ENCODE measurements around the gene TOP3A. TPM values are rescaled to one million over a fixed set of nuclear protein-coding genes. Genes with fewer than 3 reads are reported as not detected.

TOP3A gene
- total RNA-seq, 1 donor from 2014 or later: 49.2 TPM

DNA sequence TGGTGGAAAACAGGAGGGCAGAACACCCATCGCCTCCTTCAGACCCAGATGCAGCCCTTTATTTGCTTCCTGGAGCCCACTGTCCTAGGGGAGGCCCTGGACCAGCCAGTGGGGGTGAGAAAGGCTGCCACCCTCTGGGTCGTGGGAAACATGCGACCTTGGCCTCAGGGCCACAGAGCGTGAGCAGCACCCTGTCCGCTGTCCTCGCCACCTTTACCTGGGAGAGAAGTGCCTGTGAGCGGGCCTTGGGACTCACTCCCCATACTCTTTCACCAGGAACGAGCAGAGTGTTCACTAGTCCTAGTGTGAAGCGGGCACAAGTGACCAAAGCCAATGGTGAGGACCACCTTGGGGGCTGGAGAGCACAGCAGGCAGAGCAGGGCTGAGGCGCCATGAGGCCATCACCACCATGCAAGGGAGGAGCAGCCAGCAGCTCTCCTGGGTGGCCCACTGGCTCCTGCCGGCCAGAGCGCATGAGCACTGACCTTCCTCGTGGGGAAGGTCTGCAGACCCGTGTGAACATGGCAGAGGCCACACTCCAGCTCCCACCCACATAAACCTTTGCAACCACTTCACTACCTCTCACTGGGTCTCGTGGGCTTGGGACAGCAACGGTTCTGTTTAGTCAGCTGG lies 8.8 kb upstream of the TOP3A start:
- TF ChIP-seq, protein P1, sequence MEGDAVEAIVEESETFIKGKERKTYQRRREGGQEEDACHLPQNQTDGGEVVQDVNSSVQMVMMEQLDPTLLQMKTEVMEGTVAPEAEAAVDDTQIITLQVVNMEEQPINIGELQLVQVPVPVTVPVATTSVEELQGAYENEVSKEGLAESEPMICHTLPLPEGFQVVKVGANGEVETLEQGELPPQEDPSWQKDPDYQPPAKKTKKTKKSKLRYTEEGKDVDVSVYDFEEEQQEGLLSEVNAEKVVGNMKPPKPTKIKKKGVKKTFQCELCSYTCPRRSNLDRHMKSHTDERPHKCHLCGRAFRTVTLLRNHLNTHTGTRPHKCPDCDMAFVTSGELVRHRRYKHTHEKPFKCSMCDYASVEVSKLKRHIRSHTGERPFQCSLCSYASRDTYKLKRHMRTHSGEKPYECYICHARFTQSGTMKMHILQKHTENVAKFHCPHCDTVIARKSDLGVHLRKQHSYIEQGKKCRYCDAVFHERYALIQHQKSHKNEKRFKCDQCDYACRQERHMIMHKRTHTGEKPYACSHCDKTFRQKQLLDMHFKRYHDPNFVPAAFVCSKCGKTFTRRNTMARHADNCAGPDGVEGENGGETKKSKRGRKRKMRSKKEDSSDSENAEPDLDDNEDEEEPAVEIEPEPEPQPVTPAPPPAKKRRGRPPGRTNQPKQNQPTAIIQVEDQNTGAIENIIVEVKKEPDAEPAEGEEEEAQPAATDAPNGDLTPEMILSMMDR (IDR thresholded peaks at IDR 0.05): no peak
- TF ChIP-seq EZH2 (IDR thresholded peaks at IDR 0.05): no peak
- no peak for TF ChIP-seq EZH2phosphoT487 (IDR thresholded peaks at IDR 0.05)
- Histone ChIP-seq H2AFZ (replicated peaks) (no peak overlapping the region), H3K4me2 (no peak overlapping the region), H3K4me1 (no peaks in the 10 kb centered on the region), H3K27ac (no peak overlapping the region), H3K4me3 (no peak overlapping the region), H3K27me3 (no peaks in the 10 kb centered on the region), H3K79me2 (ENCODE audit: low read depth) (peaks cover 12% of the 10 kb centered on the region), H3K36me3 (no peaks in the 10 kb centered on the region), H3F3A (ENCODE audit: low read depth) (no peaks in the 10 kb centered on the region), H3K9me3 (ENCODE audit: low read depth) (no peaks in the 10 kb centered on the region), H3K9ac (no peak overlapping the region), H4K20me1 (ENCODE audit: low read depth) (peaks cover 24% of the 10 kb centered on the region)
- no peaks in the 10 kb centered on the region for H3K9me3 Mint-ChIP-seq
- H3K27me3 Mint-ChIP-seq (ENCODE audit: insufficient read depth, low read depth): no peaks in the 10 kb centered on the region
- H3K27ac Mint-ChIP-seq: no peak overlapping the region
- peaks cover 12% of the 10 kb centered on the region for H3K4me1 Mint-ChIP-seq
- no peak overlapping the region for H3K4me3 Mint-ChIP-seq
- DNase-seq (ENCODE audit: low spot score): no peak
- H3K36me3 Mint-ChIP-seq: peaks cover 5% of the 10 kb centered on the region

DNA sequence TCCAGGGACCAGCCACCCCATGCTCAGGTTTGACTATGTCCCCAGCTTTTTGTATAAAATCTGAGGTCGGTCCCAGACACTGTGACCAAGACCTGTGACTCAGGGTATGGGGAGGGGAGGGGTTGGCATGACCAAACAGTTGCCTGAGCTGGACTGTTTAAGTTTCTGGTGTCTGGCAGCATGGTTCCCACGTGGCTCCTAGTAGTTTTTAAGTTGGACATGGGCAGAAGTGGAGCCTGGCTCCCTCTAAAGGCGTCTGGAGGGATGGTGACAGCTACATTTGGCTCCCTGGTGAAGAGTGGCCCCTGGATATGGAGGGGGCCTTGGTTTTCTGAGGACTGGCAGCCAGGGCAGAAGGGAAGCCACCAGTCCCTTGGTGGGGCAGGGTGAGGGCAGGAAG lies 8.2 kb upstream of the TOP3A start:
- H3K27me3 Mint-ChIP-seq (ENCODE audit: insufficient read depth, low read depth): no peaks in the 10 kb centered on the region
- H3F3A ChIP-seq (ENCODE audit: low read depth): no peaks in the 10 kb centered on the region
- H3K4me1 Mint-ChIP-seq: peaks cover 14% of the 10 kb centered on the region
- no peak overlapping the region for H3K27ac ChIP-seq
- H4K20me1 ChIP-seq (ENCODE audit: low read depth): peaks cover 24% of the 10 kb centered on the region
- DNase-seq (ENCODE audit: low spot score): no peak
- H3K4me3 ChIP-seq: no peak overlapping the region
- no peak overlapping the region for H2AFZ ChIP-seq (replicated peaks)
- H3K4me2 ChIP-seq: no peak overlapping the region
- H3K9me3 ChIP-seq (ENCODE audit: low read depth): no peaks in the 10 kb centered on the region
- H3K9ac ChIP-seq: no peak overlapping the region
- no peaks in the 10 kb centered on the region for H3K9me3 Mint-ChIP-seq
- peaks cover 19% of the 10 kb centered on the region for H3K79me2 ChIP-seq (ENCODE audit: low read depth)
- H3K4me3 Mint-ChIP-seq: no peak overlapping the region
- no peaks in the 10 kb centered on the region for H3K36me3 ChIP-seq
- H3K36me3 Mint-ChIP-seq: peaks cover 5% of the 10 kb centered on the region
- H3K4me1 ChIP-seq: no peaks in the 10 kb centered on the region
- TF ChIP-seq EZH2 (IDR thresholded peaks at IDR 0.05): no peak
- TF ChIP-seq, protein P1 (IDR thresholded peaks at IDR 0.05): no peak
- no peak for TF ChIP-seq EZH2phosphoT487 (IDR thresholded peaks at IDR 0.05)
- H3K27ac Mint-ChIP-seq: no peak overlapping the region
- no peaks in the 10 kb centered on the region for H3K27me3 ChIP-seq

DNA sequence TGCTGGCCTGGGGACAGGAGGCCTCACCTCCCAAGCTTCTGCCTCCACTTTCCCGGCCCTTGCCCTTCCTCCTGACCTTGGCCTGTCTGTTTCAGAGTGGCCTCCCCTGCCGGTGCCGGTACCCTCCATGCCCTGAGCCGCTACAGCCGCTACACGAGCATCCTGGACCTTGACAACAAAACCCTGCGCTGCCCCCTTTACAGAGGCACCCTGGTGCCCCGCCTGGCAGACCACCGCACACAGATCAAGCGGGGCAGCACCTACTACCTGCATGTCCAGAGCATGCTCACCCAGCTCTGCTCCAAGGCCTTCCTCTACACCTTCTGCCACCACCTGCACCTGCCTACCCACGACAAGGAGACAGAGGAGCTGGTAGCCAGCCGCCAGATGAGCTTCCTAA lies 7.7 kb upstream of the TOP3A start:
- Histone ChIP-seq H3K4me1 (no peaks in the 10 kb centered on the region), H3K27ac (no peak overlapping the region), H4K20me1 (ENCODE audit: low read depth) (peaks cover 27% of the 10 kb centered on the region)

More for the DNA sequence above, 7.7 kb upstream of the TOP3A start:
- H3K36me3 Mint-ChIP-seq: peaks cover 5% of the 10 kb centered on the region
- H3K4me1 Mint-ChIP-seq: peaks cover 14% of the 10 kb centered on the region
- Histone ChIP-seq H3K27me3 (no peaks in the 10 kb centered on the region), H3K4me2 (no peak overlapping the region), H3K4me3 (no peak overlapping the region), H3K9ac (no peak overlapping the region), H3K79me2 (ENCODE audit: low read depth) (peaks cover 23% of the 10 kb centered on the region), H3K36me3 (no peaks in the 10 kb centered on the region), H3K9me3 (ENCODE audit: low read depth) (no peaks in the 10 kb centered on the region), H3F3A (ENCODE audit: low read depth) (no peaks in the 10 kb centered on the region), H2AFZ (replicated peaks) (no peak overlapping the region)
- no peaks in the 10 kb centered on the region for H3K27me3 Mint-ChIP-seq (ENCODE audit: insufficient read depth, low read depth)
- no peaks in the 10 kb centered on the region for H3K9me3 Mint-ChIP-seq
- DNase-seq (ENCODE audit: low spot score): no peak
- TF ChIP-seq, protein P1 (IDR thresholded peaks at IDR 0.05): no peak
- TF ChIP-seq EZH2phosphoT487 (IDR thresholded peaks at IDR 0.05) (no peak), EZH2 (IDR thresholded peaks at IDR 0.05) (no peak)
- no peak overlapping the region for H3K27ac Mint-ChIP-seq
- H3K4me3 Mint-ChIP-seq: no peak overlapping the region
